Stomach smooth muscle (tissue), 2 donors: ENCODE data around the gene MXD1.

ENCODE experiments used
- H3K27ac ChIP-seq: one replicate; pipeline ENCODE4 v1.7.0; 2013; ENCODE audit warnings: mild to moderate bottlenecking, low read length, inconsistent platforms
- H3K27me3 ChIP-seq, 2 donors: one replicate each; pipeline ENCODE4 v1.7.0; 2013; ENCODE audit warnings: low read length in 2 of 2; ENCODE audit not compliant: insufficient read depth in 2 of 2, control insufficient read depth in 1 of 2
- H3K36me3 ChIP-seq, 2 donors: one replicate each; pipeline ENCODE4 v1.7.0; 2013; ENCODE audit warnings: low read length in 2 of 2; ENCODE audit not compliant: control insufficient read depth in 2 of 2, insufficient read depth in 2 of 2
- H3K4me1 ChIP-seq: one replicate; pipeline ENCODE4 v1.7.0; 2013; ENCODE audit warnings: low read length; ENCODE audit not compliant: control insufficient read depth, insufficient read depth
- H3K4me3 ChIP-seq, 2 donors: one replicate each; pipeline ENCODE4 v1.7.0; 2013; ENCODE audit warnings: low read length in 2 of 2
- H3K9ac ChIP-seq, 2 donors: one replicate each; pipeline ENCODE4 v1.7.0; 2013; ENCODE audit warnings: low read length in 2 of 2, mild to moderate bottlenecking in 1 of 2
- H3K9me3 ChIP-seq, 2 donors: one replicate each; pipeline ENCODE4 v1.7.0; 2013; ENCODE audit warnings: low read length in 2 of 2; ENCODE audit not compliant: control insufficient read depth in 2 of 2
- donor health status: healthy.
- donor health status: Pancreatic carcinoma.

The MXD1 gene

DNA sequence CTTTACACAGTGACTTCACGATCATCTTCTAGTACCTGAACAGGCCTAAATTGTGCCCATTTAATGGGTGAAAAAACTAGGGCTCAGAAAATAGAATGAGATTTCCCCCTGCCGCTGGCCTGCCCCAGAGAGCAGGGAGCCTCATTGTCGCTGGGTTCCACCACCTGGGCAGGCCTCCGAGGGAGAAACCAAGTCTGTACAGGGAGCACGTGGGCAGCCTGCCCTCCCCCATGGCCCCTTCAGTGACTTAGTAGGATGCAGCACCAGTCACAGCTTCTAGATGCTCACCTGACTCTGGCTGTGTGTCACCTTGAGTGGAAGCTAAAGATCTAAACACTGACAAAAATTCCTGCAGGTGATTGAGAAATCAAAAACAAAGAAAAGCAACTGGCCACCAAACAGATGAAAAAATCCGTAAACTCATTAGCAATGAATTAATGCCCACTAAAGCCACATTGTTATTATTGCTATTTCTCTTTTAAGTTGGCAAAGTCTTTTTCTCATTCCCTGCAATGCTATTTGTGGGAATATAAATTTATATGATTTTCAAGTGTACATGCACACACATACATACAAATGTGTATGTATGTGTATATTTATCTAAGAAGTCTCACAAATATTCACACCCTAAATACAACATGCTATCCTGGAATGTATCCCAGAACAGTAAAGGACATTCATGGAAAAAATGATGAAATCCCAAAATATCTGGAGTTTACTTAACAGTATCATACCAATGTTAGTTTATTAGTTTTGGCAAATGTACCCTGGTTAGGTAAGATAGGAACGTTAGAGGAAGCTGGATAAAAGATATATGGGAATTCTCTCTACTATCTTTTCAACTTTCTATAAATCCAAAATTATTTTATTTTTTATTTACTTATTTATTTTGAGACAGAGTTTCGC, 65.2 kb downstream of the MXD1 start:
- H3K9ac ChIP-seq = no peak overlapping the region
- no peaks in the 10 kb centered on the region for H3K36me3 ChIP-seq
- no peaks in the 10 kb centered on the region for H3K4me1 ChIP-seq
- H3K9me3 ChIP-seq = no peaks in the 10 kb centered on the region
- no peak overlapping the region for H3K4me3 ChIP-seq
- no peaks in the 10 kb centered on the region for H3K27me3 ChIP-seq
- H3K27ac ChIP-seq = no peak overlapping the region

DNA sequence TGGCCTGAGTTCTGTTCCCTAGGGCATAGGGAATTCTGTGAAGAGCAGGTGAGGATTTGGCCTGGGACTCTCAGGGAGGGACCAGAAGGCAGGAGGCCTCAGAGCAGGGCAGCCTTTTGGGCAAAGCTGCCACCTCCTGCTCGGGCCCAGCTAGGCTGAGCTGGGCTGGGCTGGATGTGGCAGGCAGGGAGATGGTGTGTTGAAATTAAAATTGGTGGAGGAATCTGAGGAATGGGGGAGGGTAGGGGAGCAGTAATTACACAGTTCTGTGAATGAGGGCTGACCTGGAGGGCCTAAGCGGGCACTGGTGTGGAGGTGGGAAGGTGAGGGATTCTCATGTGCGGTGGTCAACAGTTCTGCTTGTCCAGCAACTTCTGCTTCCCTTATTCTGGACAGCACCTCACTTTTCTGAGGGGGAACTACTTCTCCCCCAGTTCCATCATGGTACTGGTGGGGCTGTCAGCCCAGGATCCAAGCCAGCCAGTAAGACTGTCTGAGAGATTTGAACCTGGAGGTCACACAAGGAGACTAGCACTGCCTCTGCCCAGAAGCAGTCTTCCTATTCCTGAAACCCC, 68.6 kb downstream of the MXD1 start:
- no peaks in the 10 kb centered on the region for H3K9me3 ChIP-seq
- no peak overlapping the region for H3K4me3 ChIP-seq
- no peaks in the 10 kb centered on the region for H3K4me1 ChIP-seq
- no peak overlapping the region for H3K27ac ChIP-seq
- no peak overlapping the region for H3K9ac ChIP-seq
- H3K36me3 ChIP-seq = no peaks in the 10 kb centered on the region
- no peaks in the 10 kb centered on the region for H3K27me3 ChIP-seq

DNA sequence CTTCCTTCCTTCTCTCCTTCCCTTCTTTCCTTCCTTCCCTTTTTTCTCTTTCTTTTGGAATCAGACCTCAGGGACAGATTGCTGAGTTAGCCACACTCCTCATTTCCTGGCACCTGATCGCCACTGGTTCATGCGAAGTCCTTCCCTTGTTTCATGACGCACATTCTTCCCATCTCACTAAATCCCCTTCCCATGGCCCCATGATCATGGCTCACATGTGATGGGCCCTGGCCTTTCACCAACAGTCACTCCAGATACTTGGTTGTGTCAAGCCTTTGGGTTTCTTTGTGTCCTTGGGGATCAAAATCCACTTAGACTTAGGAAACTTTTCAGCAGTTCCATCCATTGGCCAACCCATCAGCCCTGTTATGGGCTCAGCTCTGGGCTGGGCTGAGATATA, 70.3 kb downstream of the MXD1 start:
- Histone ChIP-seq H3K9ac (no peak overlapping the region), H3K4me3 (no peak overlapping the region), H3K27ac (no peak overlapping the region), H3K4me1 (no peaks in the 10 kb centered on the region), H3K27me3 (no peaks in the 10 kb centered on the region), H3K36me3 (no peaks in the 10 kb centered on the region), H3K9me3 (no peaks in the 10 kb centered on the region)

DNA sequence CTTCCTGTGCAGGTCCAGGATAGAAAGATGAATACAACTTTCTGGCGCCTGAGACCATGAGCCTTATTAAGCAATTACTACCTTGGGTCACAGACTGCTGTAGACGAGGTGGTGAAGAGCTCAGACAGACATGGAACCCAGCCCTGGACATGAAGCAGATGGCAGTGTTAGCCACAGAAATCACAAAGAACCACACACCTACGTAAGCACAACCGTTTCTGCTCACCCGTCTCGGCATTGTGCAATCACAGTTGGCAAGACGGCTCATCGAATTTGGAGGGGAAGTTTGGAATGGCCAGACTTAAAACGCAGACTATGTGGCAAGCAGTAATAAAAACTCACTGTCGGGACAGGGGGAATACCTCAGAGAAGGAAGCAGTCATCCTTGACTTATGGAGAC, 70.8 kb downstream of the MXD1 start:
- Histone ChIP-seq H3K9ac (no peak overlapping the region), H3K27ac (no peak overlapping the region), H3K27me3 (no peaks in the 10 kb centered on the region), H3K4me3 (no peak overlapping the region), H3K4me1 (no peaks in the 10 kb centered on the region), H3K9me3 (no peaks in the 10 kb centered on the region), H3K36me3 (no peaks in the 10 kb centered on the region)

DNA sequence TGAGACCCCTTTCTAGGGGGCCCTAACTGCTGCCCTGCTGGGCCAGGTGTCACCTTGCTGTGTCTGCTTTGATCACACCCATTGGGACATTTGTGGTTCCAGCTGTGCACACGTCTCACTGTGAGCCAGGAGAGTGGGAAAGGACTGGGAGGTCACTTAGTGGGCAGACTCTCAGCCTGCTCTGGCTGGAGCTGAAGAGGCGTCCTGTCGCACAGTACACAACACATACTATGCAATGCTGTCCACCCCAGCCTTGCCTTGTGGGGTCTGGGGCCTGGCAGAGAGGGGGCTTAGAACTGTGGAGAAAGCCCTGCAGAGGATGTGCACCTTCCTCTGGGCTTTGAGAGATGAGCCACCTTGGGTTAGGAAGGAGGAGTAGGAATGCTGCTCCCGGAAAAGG, 71.8 kb downstream of the MXD1 start:
- Histone ChIP-seq H3K27ac (no peak overlapping the region), H3K4me1 (no peaks in the 10 kb centered on the region), H3K4me3 (no peak overlapping the region), H3K36me3 (no peaks in the 10 kb centered on the region), H3K9ac (no peak overlapping the region), H3K27me3 (no peaks in the 10 kb centered on the region), H3K9me3 (no peaks in the 10 kb centered on the region)

DNA sequence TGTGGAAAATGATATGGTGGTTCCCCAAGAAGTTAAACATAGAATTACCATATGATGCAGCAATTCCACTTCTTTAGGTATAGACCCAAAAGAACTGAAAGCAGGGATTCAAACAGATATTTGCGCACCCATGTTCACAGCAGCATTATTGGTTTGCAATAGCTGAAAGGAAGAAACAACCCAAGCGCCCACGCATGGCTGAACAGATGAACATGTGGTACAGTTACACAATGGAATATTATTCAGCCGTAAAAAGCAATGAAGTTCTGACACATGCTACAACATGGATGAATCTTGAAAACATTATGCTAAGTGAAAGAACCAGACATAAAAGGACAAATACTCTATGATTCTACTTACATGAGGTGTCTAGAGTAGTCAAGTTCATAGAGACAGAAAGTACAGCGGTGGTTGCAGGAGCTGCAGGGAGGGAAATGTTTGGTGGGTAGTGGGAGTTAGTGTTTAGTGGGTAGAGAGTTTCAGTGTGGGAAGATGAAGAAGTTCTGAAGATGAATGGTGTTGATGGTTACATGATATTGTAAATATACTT, 73.3 kb downstream of the MXD1 start:
- Histone ChIP-seq H3K36me3 (peaks cover 0 to 2% of the 10 kb centered on the region in 2 donors), H3K27me3 (no peaks in the 10 kb centered on the region), H3K4me1 (no peaks in the 10 kb centered on the region), H3K4me3 (no peak overlapping the region), H3K9me3 (no peaks in the 10 kb centered on the region), H3K27ac (no peak overlapping the region), H3K9ac (no peak overlapping the region)

DNA sequence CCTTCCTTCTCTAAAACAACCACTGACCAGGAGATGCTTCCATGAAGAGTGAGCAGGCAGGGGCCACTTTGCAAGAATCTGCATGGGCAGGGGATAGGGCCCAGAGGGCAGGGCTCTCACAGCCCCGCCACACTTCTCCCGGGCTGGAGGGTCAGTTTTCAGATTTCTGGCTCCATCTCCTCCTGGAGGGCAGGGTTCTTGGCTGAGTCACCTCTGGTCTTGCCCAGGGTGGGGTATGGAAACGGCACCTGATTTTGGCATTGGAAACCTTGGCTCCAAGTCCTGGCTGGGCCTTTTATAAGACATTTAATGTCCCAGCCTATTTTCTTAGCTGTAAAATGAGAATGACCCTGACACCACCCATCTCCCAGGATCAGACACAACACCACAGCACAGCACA, 74.1 kb downstream of the MXD1 start:
- no peak overlapping the region for H3K9ac ChIP-seq
- no peak overlapping the region for H3K27ac ChIP-seq
- H3K36me3 ChIP-seq = peaks cover 4% of the 10 kb centered on the region in 2 donors

DNA sequence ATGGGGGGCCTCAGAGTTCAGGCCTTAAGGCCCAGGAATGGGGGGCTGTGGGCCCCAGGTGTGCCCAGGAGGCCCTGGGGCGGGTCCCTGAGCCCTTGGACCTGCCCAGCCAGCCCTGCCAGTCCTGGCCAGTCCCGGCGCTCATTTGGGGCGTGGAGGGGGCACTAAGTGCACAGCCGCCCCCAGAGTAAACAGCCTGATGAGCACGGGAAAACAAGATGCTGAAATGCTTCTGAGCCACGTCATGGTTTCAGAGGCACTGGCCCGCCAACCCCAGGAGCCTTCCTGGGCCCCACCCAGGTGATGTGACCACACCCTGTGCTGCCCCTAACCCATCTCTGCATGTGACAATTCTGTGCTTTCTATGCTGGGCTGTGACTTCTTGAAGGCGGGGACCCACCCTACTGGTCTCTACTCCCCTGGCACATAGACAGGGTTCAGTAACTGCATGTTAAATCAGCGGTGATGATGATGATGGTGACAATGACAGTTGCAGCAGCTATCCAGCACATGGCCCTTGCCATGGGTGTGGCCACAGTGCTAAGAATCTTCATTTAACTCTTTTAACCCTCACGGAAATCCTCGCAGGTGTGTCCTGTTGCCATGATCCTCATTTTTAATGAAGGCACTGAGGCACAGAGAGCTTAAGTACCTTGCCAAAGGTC, 74.7 kb downstream of the MXD1 start:
- Histone ChIP-seq H3K9me3 (no peaks in the 10 kb centered on the region), H3K36me3 (peaks cover 8 to 9% of the 10 kb centered on the region in 2 donors), H3K27ac (no peak overlapping the region), H3K4me1 (no peaks in the 10 kb centered on the region), H3K9ac (no peak overlapping the region), H3K4me3 (no peak overlapping the region), H3K27me3 (no peaks in the 10 kb centered on the region)

More for the DNA sequence above, 74.1 kb downstream of the MXD1 start:
- Histone ChIP-seq H3K4me1 (no peaks in the 10 kb centered on the region), H3K27me3 (no peaks in the 10 kb centered on the region), H3K9me3 (no peaks in the 10 kb centered on the region), H3K4me3 (no peak overlapping the region)
